Breast epithelium (tissue), 3 donors: ENCODE results near the gene GAS7.

Source experiments
- POLR2AphosphoS5 ChIP-seq, 3 donors: sonication (generic); formaldehyde crosslinking; IDR thresholded peaks; one replicate each; pipeline ENCODE4 v1.6.1; 2017; ENCODE audit warnings: antibody characterized with exemption in 3 of 3
- TF ChIP-seq, protein P1 (sequence below), 3 donors: fragments of 450-650 bp; IDR thresholded peaks; one replicate each; pipeline ENCODE4 v1.5.1; 2016 to 2017; ENCODE audit warnings: antibody characterized with exemption in 3 of 3, mild to moderate bottlenecking in 3 of 3, moderate library complexity in 3 of 3

DNA sequence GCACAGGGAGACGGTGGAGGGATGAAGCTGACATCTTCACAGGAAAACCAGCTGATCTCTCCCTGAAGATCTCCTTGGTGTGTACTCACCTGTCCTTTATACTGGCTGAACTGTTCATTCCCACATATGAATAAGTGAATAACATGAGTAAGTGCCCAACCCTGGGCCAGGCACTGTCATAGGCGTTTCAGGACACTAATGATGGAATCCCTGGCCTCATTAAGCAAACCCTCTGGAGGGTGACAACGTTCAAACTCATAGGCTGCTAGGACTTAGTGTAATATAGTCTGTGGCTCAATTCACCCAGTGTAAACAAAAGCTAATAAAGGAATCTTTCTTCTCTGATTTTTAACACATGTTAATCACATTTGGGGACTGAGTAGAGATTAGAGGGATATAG lies 24.5 kb downstream of the GAS7 start:
- TF ChIP-seq POLR2AphosphoS5 (IDR thresholded peaks at IDR 0.05) = no peak
- TF ChIP-seq, protein P1, sequence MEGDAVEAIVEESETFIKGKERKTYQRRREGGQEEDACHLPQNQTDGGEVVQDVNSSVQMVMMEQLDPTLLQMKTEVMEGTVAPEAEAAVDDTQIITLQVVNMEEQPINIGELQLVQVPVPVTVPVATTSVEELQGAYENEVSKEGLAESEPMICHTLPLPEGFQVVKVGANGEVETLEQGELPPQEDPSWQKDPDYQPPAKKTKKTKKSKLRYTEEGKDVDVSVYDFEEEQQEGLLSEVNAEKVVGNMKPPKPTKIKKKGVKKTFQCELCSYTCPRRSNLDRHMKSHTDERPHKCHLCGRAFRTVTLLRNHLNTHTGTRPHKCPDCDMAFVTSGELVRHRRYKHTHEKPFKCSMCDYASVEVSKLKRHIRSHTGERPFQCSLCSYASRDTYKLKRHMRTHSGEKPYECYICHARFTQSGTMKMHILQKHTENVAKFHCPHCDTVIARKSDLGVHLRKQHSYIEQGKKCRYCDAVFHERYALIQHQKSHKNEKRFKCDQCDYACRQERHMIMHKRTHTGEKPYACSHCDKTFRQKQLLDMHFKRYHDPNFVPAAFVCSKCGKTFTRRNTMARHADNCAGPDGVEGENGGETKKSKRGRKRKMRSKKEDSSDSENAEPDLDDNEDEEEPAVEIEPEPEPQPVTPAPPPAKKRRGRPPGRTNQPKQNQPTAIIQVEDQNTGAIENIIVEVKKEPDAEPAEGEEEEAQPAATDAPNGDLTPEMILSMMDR (IDR thresholded peaks at IDR 0.05) = no peak
